Vagina (tissue), 2 donors: ENCODE results near the gene C1QTNF3.

Experiments used
- CTCF ChIP-seq, 3 experiments: fragments of 450-650 bp in 2 of 3; fragments of 200-600 bp in 1 of 3; sonication (generic) in 1 of 3; IDR thresholded peaks; one replicate each; pipeline ENCODE4 v1.5.1; 2017 to 2019; ENCODE audit warnings: antibody characterized with exemption in 3 of 3, mild to moderate bottlenecking in 2 of 3, moderate library complexity in 2 of 3
- POLR2A ChIP-seq, 2 donors: fragments of 450-650 bp; IDR thresholded peaks; one replicate each; pipeline ENCODE4 v1.6.1; 2017; ENCODE audit warnings: antibody characterized with exemption in 2 of 2, mild to moderate bottlenecking in 2 of 2, moderate library complexity in 2 of 2
- POLR2AphosphoS5 ChIP-seq, 2 donors: sonication (generic); formaldehyde crosslinking; IDR thresholded peaks; one replicate each; pipeline ENCODE4 v1.9.0; 2017; ENCODE audit warnings: antibody characterized with exemption in 2 of 2, mild to moderate bottlenecking in 2 of 2, low read depth in 1 of 2; ENCODE audit not compliant: insufficient read depth in 1 of 2

- TF ChIP-seq POLR2A (IDR thresholded peaks at IDR 0.05) (peak in 1 of 2 donors; percentile 87), CTCF (IDR thresholded peaks at IDR 0.05) (no peak), POLR2AphosphoS5 (IDR thresholded peaks at IDR 0.05; ENCODE audit: insufficient read depth in 1 of 2, low read depth in 1 of 2) (peak; percentile 79 to 95)
Observed at GRCh38 chr5:34007621-34008600, 35.1 kb downstream of the C1QTNF3 start, which contains the start of gene AMACR.
